ENCODE data around the gene EBF3. TPM values are rescaled to one million over a fixed set of nuclear protein-coding genes. Genes with fewer than 3 reads are reported as not detected.
A peak's percentile ranks its signal among the peaks of the same experiment; 100 is the strongest.

Gene EBF3
- total and polyA plus RNA-seq, 2 experiments from 2014 or later: 0.27 to 0.49 TPM

DNA sequence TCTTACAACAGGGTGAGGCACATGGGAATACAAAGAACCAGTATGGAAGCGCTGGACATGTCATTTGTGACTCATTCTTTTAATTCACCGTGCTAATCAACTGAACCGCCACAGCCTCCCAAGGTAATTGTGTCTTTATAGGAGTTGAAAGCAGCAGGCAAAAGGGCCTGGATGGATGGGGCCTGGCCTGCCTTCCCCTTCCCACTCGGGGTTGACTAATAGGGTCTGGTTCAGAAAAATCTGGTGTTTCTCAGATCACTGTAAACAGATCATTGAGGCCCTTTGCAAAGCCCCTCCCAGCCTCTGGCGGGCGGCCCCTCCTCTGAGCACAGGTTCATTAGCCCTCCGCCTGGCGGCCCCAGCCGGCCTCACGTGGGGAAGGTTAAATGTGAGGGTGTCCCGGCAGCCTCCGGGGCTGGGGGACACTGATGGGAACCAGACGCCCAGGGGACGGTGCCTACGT is 100.8 kb downstream of the EBF3 start:
- Mint-ChIP-seq H3K27ac (no peak overlapping the region), H3K36me3 (ENCODE audit: low read depth) (no peaks in the 10 kb centered on the region), H3K9me3 (no peaks in the 10 kb centered on the region), H3K4me3 (no peak overlapping the region), H3K4me1 (peaks cover 20% of the 10 kb centered on the region), H3K27me3 (ENCODE audit: insufficient read depth, low read depth, poor library complexity) (peaks cover 2% of the 10 kb centered on the region)
- H3K79me2 ChIP-seq (replicated peaks; ENCODE audit: insufficient read depth): no peaks in the 10 kb centered on the region
- H3K9me2 ChIP-seq (ENCODE audit: insufficient read depth): no peaks in the 10 kb centered on the region
- no peaks in the 10 kb centered on the region for H4K20me1 ChIP-seq (replicated peaks; ENCODE audit: insufficient read depth)
- no peaks in the 10 kb centered on the region for H3F3A ChIP-seq (replicated peaks; ENCODE audit: low read depth)
- H3K4me3 ChIP-seq: no peak overlapping the region
- no peaks in the 10 kb centered on the region for H3K27me3 ChIP-seq (ENCODE audit: insufficient read depth)
- H3K36me3 ChIP-seq (ENCODE audit: insufficient read depth): no peaks in the 10 kb centered on the region
- 0 out of 2 replicates have a peak overlapping the region, but pooled peaks have one; percentile 1 for H2AFZ ChIP-seq
- no peak overlapping the region for H3K27ac ChIP-seq (ENCODE audit: low read depth)
- peaks cover 6% of the 10 kb centered on the region; the same call in 1 of the 2 replicates for H3K4me1 ChIP-seq (ENCODE audit: insufficient read depth)
- TF ChIP-seq STAT1 (IDR thresholded peaks at IDR 0.05; ENCODE audit: unreplicated experiment) (no peak), CTCF (conservative IDR thresholded peaks at IDR 0.05; ENCODE audit: low read depth in 2 of 2) (no peak)
- DNase-seq (ENCODE audit: low spot score) (peak; percentile 49), ATAC-seq (peak; percentile 81)
- H3K4me2 ChIP-seq: no peak overlapping the region; the same call in 1 of the 2 replicates

GRCh38 chr10:129861776-129862531 is 102.1 kb downstream of the EBF3 start:
- H3K4me1 Mint-ChIP-seq: peaks cover 10% of the 10 kb centered on the region
- Histone ChIP-seq H3K4me1 (ENCODE audit: insufficient read depth) (no peaks in the 10 kb centered on the region), H3K4me3 (no peak overlapping the region), H3K36me3 (ENCODE audit: insufficient read depth) (no peaks in the 10 kb centered on the region), H3K4me2 (no peak overlapping the region), H2AFZ (no peak overlapping the region), H3K9me2 (ENCODE audit: insufficient read depth) (no peaks in the 10 kb centered on the region), H4K20me1 (replicated peaks; ENCODE audit: insufficient read depth) (no peaks in the 10 kb centered on the region), H3K27me3 (ENCODE audit: insufficient read depth) (no peaks in the 10 kb centered on the region), H3K27ac (ENCODE audit: low read depth) (no peak overlapping the region), H3F3A (replicated peaks; ENCODE audit: low read depth) (no peaks in the 10 kb centered on the region), H3K79me2 (replicated peaks; ENCODE audit: insufficient read depth) (no peaks in the 10 kb centered on the region)
- TF ChIP-seq, protein P1, sequence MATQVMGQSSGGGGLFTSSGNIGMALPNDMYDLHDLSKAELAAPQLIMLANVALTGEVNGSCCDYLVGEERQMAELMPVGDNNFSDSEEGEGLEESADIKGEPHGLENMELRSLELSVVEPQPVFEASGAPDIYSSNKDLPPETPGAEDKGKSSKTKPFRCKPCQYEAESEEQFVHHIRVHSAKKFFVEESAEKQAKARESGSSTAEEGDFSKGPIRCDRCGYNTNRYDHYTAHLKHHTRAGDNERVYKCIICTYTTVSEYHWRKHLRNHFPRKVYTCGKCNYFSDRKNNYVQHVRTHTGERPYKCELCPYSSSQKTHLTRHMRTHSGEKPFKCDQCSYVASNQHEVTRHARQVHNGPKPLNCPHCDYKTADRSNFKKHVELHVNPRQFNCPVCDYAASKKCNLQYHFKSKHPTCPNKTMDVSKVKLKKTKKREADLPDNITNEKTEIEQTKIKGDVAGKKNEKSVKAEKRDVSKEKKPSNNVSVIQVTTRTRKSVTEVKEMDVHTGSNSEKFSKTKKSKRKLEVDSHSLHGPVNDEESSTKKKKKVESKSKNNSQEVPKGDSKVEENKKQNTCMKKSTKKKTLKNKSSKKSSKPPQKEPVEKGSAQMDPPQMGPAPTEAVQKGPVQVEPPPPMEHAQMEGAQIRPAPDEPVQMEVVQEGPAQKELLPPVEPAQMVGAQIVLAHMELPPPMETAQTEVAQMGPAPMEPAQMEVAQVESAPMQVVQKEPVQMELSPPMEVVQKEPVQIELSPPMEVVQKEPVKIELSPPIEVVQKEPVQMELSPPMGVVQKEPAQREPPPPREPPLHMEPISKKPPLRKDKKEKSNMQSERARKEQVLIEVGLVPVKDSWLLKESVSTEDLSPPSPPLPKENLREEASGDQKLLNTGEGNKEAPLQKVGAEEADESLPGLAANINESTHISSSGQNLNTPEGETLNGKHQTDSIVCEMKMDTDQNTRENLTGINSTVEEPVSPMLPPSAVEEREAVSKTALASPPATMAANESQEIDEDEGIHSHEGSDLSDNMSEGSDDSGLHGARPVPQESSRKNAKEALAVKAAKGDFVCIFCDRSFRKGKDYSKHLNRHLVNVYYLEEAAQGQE (IDR thresholded peaks at IDR 0.05; ENCODE audit: unreplicated experiment): no peak
- TF ChIP-seq EZH2phosphoT487 (IDR thresholded peaks at IDR 0.05; ENCODE audit: unreplicated experiment) (no peak), POLR2AphosphoS5 (IDR thresholded peaks at IDR 0.05; ENCODE audit: low read depth) (no peak), CREB1 (CRISPR knock-in tag; IDR thresholded peaks at IDR 0.05; ENCODE audit: low read depth) (no peak), EZH2 (IDR thresholded peaks at IDR 0.05; ENCODE audit: low read depth, unreplicated experiment) (no peak)
- H3K36me3 Mint-ChIP-seq (ENCODE audit: low read depth): no peaks in the 10 kb centered on the region
- no peak overlapping the region for H3K4me3 Mint-ChIP-seq
- no peak overlapping the region for H3K27ac Mint-ChIP-seq
- ATAC-seq: no peak
- H3K9me3 Mint-ChIP-seq: no peaks in the 10 kb centered on the region; the same call in 2 of the 3 replicates
- no peak for DNase-seq (ENCODE audit: low spot score)
- peaks cover 2% of the 10 kb centered on the region for H3K27me3 Mint-ChIP-seq (ENCODE audit: insufficient read depth, low read depth, poor library complexity)
